MM.1S (cell line): Measurements from ENCODE around the gene HMGN3.

Experiments used
- EZH2 ChIP-seq: fragments of 300-600 bp; sonication (generic); optimal IDR thresholded peaks from 2 replicates; pipeline ENCODE3; 2017; ENCODE audit warnings: low read depth, mild to moderate bottlenecking, antibody characterized with exemption, low read length, mixed read lengths
- TF ChIP-seq, protein P1 (sequence below): fragments of 300-600 bp; sonication (generic); IDR thresholded peaks from 2 replicates; pipeline ENCODE4 v1.5.1; 2016; ENCODE audit warnings: antibody characterized with exemption, low read length, mixed read lengths

DNA sequence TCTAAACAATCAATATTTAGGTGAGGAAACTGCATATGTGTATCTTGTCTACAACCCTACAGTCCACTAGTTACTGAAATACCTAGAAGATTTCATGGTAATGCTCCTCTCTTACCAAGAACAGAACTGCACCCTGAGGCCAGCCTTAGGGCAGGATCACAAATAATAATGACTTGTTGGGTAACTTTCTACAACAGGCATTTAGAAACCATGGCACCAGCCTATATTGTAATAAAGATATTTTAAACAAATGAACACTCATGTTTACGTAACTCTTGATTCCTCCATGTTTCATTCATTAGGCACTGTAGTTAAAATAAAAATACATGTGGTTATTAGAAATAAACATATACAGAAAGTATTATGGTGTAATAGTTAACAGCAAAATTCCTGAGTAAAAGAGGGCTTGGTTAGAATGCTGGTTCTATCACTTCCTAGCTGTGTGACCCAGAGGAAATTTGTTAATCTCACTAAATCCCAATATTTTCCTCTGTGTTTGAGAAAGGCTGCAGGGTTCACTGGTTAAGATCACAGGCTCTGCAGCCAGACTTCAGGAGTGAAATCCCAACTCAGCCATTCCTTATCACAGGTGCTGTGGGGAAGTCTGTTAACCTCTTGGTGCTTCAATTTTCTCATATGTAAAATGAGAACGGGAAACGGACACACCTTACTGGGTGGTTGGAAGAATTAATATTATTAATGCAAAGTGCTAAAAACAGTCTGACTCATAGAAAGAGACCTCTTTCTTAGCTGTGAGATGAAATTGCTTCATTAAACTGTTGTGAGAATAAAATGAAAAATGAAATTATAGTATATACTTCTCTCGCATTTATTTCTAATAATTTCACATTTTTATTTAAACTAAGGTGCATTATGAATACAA, 8.5 kb downstream of the HMGN3 start:
- TF ChIP-seq, protein P1, sequence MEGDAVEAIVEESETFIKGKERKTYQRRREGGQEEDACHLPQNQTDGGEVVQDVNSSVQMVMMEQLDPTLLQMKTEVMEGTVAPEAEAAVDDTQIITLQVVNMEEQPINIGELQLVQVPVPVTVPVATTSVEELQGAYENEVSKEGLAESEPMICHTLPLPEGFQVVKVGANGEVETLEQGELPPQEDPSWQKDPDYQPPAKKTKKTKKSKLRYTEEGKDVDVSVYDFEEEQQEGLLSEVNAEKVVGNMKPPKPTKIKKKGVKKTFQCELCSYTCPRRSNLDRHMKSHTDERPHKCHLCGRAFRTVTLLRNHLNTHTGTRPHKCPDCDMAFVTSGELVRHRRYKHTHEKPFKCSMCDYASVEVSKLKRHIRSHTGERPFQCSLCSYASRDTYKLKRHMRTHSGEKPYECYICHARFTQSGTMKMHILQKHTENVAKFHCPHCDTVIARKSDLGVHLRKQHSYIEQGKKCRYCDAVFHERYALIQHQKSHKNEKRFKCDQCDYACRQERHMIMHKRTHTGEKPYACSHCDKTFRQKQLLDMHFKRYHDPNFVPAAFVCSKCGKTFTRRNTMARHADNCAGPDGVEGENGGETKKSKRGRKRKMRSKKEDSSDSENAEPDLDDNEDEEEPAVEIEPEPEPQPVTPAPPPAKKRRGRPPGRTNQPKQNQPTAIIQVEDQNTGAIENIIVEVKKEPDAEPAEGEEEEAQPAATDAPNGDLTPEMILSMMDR: no peak
- TF ChIP-seq EZH2: no peak
